Measurements from ENCODE around the gene SFMBT2.

DNA sequence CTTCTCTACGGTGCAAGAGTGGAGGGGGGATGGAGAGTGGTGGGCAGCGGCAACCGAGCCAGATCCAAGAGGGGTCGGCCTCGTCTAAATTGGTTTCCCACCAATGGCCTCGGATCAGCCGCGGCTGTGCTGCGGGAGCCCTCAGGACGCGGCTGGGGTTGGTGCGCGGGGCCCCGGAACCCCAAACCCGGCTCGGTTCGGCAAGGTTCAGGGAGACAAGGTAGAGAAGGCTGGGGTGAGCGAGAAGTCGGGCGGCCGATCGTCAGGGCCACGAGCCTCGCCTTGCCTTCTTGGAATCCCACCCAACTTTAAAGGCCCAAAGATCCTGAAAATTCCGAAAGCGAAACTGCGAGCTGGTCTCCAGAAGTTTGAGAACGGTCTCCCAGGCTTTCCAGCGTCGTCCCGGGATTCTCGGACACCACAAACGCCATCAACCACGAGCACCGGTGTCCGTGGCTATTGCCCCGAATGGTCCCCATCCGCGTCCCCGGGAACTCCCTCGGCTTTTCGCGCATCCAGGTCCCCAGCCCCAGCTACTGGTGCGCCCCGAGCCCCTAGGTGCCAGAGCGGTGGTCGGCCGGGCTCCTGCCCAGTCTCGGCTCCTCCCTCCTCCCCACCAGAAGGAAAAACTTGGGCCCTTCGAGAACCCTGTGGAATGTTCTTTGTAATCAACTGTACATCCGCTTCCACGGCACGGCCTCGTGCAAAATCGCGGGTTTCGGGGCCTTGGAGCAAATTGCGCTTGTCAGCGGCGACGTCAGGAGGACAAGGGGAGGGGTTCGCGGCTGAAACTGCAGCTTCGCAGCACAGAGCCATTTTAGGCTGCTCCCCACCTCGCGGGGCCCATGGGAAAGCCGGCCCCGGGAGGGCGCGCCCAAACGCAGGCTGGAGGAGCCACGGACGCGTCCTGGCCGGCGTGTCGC is 3.2 kb downstream of the SFMBT2 start:
- TF ChIP-seq ZNF274 (IDR thresholded peaks at IDR 0.05; ENCODE audit: low read depth, low read length) = no peak
- TF ChIP-seq YY1 (IDR thresholded peaks at IDR 0.05; ENCODE audit: insufficient read depth, insufficient read length) = no peak
- TF ChIP-seq SUZ12 (IDR thresholded peaks at IDR 0.05; ENCODE audit: extremely low read depth, insufficient read depth, insufficient read length) = no peak

Measured in NT2/D1 (cell line).